ENCODE measurements around the gene HLA-DOA.

HLA-DOA gene

DNA sequence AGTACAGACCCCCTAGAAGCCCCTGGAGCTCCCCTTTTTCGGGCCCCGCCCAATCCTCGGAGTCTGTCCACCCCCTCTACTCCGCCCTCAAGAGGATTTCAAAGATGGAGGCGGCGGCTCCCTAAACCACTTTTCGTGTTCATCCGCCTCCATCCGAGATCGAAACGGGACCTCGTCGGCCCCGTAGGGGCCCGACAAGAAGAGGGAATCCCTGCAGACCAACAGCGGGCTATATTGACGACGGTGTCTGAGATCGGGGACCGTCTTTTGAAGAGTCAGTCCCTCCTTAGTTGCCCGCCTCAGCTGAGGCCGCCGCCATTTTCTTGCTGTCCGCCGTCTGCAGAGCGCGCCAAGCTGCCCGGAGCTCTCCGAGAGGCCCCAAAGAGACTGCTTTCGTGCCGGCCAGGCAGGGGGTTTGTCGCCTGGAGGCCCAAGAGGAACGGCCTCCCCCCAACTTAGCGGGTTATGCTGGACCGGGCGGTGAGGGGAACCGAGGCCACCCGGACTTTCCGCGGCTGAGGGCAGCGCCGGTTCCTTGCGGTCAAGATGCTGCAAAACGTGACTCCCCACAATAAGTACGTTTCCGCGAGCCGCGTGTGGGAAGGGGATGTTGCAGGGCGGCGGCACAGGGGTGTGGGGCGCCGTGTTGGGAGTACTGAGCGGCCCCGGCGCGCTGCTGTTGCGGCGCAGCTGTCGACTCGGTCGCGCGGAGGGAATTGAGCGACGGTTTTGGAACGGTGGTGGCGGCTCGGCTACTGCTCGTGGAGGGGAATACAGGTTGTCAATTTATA lies 36.8 kb downstream of the HLA-DOA start:
- TF ChIP-seq, protein P1, sequence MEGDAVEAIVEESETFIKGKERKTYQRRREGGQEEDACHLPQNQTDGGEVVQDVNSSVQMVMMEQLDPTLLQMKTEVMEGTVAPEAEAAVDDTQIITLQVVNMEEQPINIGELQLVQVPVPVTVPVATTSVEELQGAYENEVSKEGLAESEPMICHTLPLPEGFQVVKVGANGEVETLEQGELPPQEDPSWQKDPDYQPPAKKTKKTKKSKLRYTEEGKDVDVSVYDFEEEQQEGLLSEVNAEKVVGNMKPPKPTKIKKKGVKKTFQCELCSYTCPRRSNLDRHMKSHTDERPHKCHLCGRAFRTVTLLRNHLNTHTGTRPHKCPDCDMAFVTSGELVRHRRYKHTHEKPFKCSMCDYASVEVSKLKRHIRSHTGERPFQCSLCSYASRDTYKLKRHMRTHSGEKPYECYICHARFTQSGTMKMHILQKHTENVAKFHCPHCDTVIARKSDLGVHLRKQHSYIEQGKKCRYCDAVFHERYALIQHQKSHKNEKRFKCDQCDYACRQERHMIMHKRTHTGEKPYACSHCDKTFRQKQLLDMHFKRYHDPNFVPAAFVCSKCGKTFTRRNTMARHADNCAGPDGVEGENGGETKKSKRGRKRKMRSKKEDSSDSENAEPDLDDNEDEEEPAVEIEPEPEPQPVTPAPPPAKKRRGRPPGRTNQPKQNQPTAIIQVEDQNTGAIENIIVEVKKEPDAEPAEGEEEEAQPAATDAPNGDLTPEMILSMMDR (IDR thresholded peaks at IDR 0.05; ENCODE audit: extremely low read depth, insufficient read depth, missing control alignments) = no peak
- DNase-seq (ENCODE audit: low spot score) = peak; percentile 75
- in situ Hi-C loops (cut with MboI; ENCODE audit: low pct_unique_long_range_greater_than_20kb, low sequenced_read_pairs, unreplicated experiment) = loop anchor here (10.0 kb wide), 1 partner anchor 88 kb away; no protein-coding TSS in a partner anchor

GRCh38 chr6:32971581-32972352 lies 37.6 kb downstream of the HLA-DOA start:
- in situ Hi-C loops (cut with MboI; ENCODE audit: low pct_unique_long_range_greater_than_20kb, low sequenced_read_pairs, unreplicated experiment) = loop anchor here (10.0 kb wide), 1 partner anchor 87 kb away; no protein-coding TSS in a partner anchor
- TF ChIP-seq, protein P1 (IDR thresholded peaks at IDR 0.05; ENCODE audit: extremely low read depth, insufficient read depth, missing control alignments) = no peak
- peak; percentile 94 for DNase-seq (ENCODE audit: low spot score)

DNA sequence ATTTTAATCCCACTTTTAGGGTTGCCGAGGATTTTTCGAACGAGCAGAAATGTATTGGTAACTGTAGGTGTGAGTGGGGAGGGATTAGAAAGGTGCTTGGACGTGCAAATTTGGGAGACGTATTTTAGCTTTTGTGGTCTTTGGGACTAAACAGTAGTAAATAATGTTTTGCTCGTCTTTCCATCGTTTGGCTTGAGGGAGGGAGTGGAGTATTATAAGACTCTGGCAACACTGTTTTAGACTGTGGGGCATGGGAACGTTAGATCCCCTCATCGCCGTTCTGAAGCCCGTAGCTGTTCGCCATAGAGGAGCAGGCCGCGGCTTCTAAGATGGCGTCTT lies 38.2 kb downstream of the HLA-DOA start:
- no peak for DNase-seq (ENCODE audit: low spot score)
- in situ Hi-C loops (cut with MboI; ENCODE audit: low pct_unique_long_range_greater_than_20kb, low sequenced_read_pairs, unreplicated experiment) = loop anchor here (10.0 kb wide), 1 partner anchor 86 kb away; no protein-coding TSS in a partner anchor
- TF ChIP-seq, protein P1 (IDR thresholded peaks at IDR 0.05; ENCODE audit: extremely low read depth, insufficient read depth, missing control alignments) = no peak

GRCh38 chr6:32970413-32971241 lies 38.8 kb downstream of the HLA-DOA start:
- TF ChIP-seq, protein P1 (IDR thresholded peaks at IDR 0.05; ENCODE audit: extremely low read depth, insufficient read depth, missing control alignments) = no peak
- DNase-seq (ENCODE audit: low spot score) = peak; percentile 81
- in situ Hi-C loops (cut with MboI; ENCODE audit: low pct_unique_long_range_greater_than_20kb, low sequenced_read_pairs, unreplicated experiment) = loop anchor here (10.0 kb wide), 1 partner anchor 86 kb away; no protein-coding TSS in a partner anchor

DNA sequence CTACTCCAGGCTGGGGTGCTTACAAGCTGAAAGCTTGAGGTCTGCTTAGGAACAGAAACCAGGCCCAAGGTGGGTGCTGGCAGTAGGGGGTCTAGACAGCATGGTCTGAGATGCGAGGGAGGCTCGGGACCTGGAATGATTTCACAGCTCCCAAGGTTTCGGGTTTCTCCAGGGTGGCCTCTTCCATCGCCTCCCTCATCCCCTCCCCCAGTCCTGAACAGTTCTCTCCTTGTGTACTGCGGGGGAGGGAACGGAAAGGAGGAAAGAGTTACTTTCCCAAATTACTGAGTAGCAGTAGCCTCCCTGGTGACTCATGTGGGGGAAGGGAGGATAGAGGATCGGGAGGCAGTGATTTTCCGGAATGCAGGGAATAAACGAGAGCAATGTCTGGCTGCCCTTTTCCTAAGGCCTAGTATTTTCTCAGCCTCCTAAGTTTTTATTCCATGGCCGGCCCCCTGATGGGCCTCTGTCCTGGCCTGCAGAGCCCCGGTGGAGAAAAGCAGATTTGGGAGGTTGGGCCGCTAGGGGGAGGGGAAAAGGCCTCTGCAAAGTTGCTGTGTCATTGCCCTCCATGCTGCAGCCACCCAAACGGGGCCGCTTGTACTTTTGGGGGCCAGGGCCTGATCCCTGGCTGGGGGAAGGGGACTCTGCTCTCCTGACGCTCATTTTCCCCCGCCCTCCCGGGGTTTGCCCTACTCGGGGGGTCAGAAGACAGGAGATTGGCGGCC lies 39.5 kb downstream of the HLA-DOA start:
- in situ Hi-C loops (cut with MboI; ENCODE audit: low pct_unique_long_range_greater_than_20kb, low sequenced_read_pairs, unreplicated experiment) = loop anchor here (10.0 kb wide), 1 partner anchor 85 kb away; no protein-coding TSS in a partner anchor
- TF ChIP-seq, protein P1 (IDR thresholded peaks at IDR 0.05; ENCODE audit: extremely low read depth, insufficient read depth, missing control alignments) = peak; percentile 25
- DNase-seq (ENCODE audit: low spot score) = peak; percentile 56
